Caco-2 (cell line): Measurements from ENCODE around the gene LYZ. TPM values are rescaled to one million over a fixed set of nuclear protein-coding genes. Genes with fewer than 3 reads are reported as not detected.

ENCODE experiments used
- BruUV-seq: library from RNA; stranded (reverse); fragments of 400-500 nt; replicated peaks from 2 replicates; lab custom pipeline; 2021; lab: Mats Ljungman, UMichigan
- CTCF ChIA-PET: fragments of 300-600 bp; sonication (Branson Sonifier 250); formaldehyde crosslinking; loops from one replicate; lab custom pipeline; 2022; ENCODE audit warnings: antibody characterized with exemption; lab: Charles Lee
- POLR2A ChIA-PET: fragments of 300-600 bp; sonication (Branson Sonifier 250); formaldehyde crosslinking; loops from one replicate; lab custom pipeline; 2022; ENCODE audit warnings: antibody characterized with exemption; lab: Charles Lee
- DNase-seq, 2 experiments: peaks; one replicate each; pipeline versions ENCODE4 v3.0.0 to v3.0.0-alpha.2; 2020 to 2022
- H3K27me3 ChIP-seq: replicated peaks from 2 replicates; pipeline ENCODE4 v1.6.0; 2011; ENCODE audit warnings: low read length; ENCODE audit not compliant: control insufficient read depth, insufficient read depth
- H3K36me3 ChIP-seq: 2 replicates; pipeline ENCODE4 v1.5.1; 2011; ENCODE audit warnings: low read length; ENCODE audit not compliant: control insufficient read depth, insufficient read depth
- H3K4me1 ChIP-seq: fragments of 250-450 bp; sonication (Bioruptor Pico); 2 replicates; pipeline ENCODE4 v1.5.1; 2020; ENCODE audit warnings: mild to moderate bottlenecking
- H3K4me3 ChIP-seq: 2 replicates; pipeline ENCODE4 v1.5.1; 2011; ENCODE audit warnings: low read depth, mild to moderate bottlenecking, control low read depth, low read length
- H3K9me3 ChIP-seq: fragments of 250-450 bp; sonication (Bioruptor Pico); 2 replicates; pipeline ENCODE4 v1.5.1; 2020; ENCODE audit warnings: mild to moderate bottlenecking, moderate library complexity
- H3K27ac Mint-ChIP-seq: one replicate; pipeline ENCODE4 v1.8.0; 2022; ENCODE audit warnings: mixed read lengths; ENCODE audit not compliant: unreplicated experiment
- H3K27me3 Mint-ChIP-seq: one replicate; pipeline ENCODE4 v1.8.0; 2022; ENCODE audit warnings: mixed read lengths; ENCODE audit not compliant: insufficient read depth, unreplicated experiment
- H3K36me3 Mint-ChIP-seq: one replicate; pipeline ENCODE4 v1.8.0; 2022; ENCODE audit warnings: mild to moderate bottlenecking, mixed read lengths; ENCODE audit not compliant: insufficient read depth, unreplicated experiment
- H3K4me1 Mint-ChIP-seq: one replicate; pipeline ENCODE4 v1.8.0; 2022; ENCODE audit warnings: low read depth, mixed read lengths; ENCODE audit not compliant: unreplicated experiment
- H3K4me3 Mint-ChIP-seq: one replicate; pipeline ENCODE4 v1.8.0; 2022; ENCODE audit warnings: mild to moderate bottlenecking, moderate library complexity, mixed read lengths; ENCODE audit not compliant: unreplicated experiment
- H3K9me3 Mint-ChIP-seq: one replicate; pipeline ENCODE4 v1.8.0; 2022; ENCODE audit warnings: mixed read lengths; ENCODE audit not compliant: unreplicated experiment
- intact Hi-C: fragments of 100-400 bp; cut with micrococcal nuclease; formaldehyde crosslinking; loops from one replicate; pipeline ENCODE4 v1.10.0; 2022; ENCODE audit not compliant: unreplicated experiment
- total RNA-seq: library from RNA; stranded (reverse); gene quantifications from 2 replicates; pipeline ENCODE4 v1.2.3, GENCODE V29; 2022
- TF ChIP-seq, protein P1 (sequence below), 2 experiments: fragments of 200-600 bp in 1 of 2; IDR thresholded peaks; 1 replicate in 1 of 2; 2 replicates in 1 of 2; pipeline versions ENCODE4 v1.5.1 to v1.8.0; 2011 to 2022; ENCODE audit warnings: antibody characterized with exemption in 1 of 2, control low read depth in 1 of 2, inconsistent platforms in 1 of 2, low read depth in 1 of 2, low read length in 1 of 2, mild to moderate bottlenecking in 1 of 2, moderate library complexity in 1 of 2; ENCODE audit not compliant: insufficient read depth in 1 of 2, severe bottlenecking in 1 of 2, unreplicated experiment in 1 of 2

LYZ gene
- total RNA-seq, 1 experiment from 2014 or later = 16.9 TPM

DNA sequence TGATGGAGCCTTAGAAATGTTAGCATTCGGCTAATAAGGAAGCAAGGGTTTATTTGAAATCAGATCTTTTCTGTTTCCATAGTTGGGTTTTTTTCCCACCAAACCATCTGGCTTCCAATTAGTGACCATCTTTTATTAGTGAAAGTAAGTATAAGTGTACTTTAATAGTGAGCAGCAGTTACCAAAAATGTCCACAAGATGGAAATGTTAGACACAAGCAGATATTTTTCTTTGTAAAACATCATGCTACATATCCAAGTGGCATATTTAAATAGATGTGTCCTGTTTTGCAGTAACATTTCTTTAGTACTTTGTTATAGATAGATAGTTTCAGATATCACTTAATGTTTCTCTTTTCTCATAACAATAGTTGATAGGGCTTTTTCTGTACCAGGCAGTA, 40.2 kb downstream of the LYZ start:
- Mint-ChIP-seq H3K4me3 (no peak overlapping the region), H3K27ac (no peak overlapping the region), H3K27me3 (no peaks in the 10 kb centered on the region), H3K36me3 (peaks cover 26% of the 10 kb centered on the region), H3K9me3 (no peaks in the 10 kb centered on the region), H3K4me1 (peaks cover 15% of the 10 kb centered on the region)
- Histone ChIP-seq H3K36me3 (no peaks in the 10 kb centered on the region; the same call in 1 of the 2 replicates), H3K27me3 (no peaks in the 10 kb centered on the region), H3K9me3 (no peaks in the 10 kb centered on the region), H3K4me3 (no peak overlapping the region), H3K4me1 (peaks cover 34% of the 10 kb centered on the region)
- ChIA-PET CTCF (interaction anchor here (0.6 to 1.7 kb wide), 3 partner anchors 30 to 182 kb away, joined by 3 to 5 read pairs (median 4); no protein-coding TSS in a partner anchor), POLR2A (no interaction called here)
- intact Hi-C loops = loop anchor here (1.0 to 10.0 kb wide), 5 partner anchors 17 to 234 kb away; no protein-coding TSS in a partner anchor
- TF ChIP-seq, protein P1, sequence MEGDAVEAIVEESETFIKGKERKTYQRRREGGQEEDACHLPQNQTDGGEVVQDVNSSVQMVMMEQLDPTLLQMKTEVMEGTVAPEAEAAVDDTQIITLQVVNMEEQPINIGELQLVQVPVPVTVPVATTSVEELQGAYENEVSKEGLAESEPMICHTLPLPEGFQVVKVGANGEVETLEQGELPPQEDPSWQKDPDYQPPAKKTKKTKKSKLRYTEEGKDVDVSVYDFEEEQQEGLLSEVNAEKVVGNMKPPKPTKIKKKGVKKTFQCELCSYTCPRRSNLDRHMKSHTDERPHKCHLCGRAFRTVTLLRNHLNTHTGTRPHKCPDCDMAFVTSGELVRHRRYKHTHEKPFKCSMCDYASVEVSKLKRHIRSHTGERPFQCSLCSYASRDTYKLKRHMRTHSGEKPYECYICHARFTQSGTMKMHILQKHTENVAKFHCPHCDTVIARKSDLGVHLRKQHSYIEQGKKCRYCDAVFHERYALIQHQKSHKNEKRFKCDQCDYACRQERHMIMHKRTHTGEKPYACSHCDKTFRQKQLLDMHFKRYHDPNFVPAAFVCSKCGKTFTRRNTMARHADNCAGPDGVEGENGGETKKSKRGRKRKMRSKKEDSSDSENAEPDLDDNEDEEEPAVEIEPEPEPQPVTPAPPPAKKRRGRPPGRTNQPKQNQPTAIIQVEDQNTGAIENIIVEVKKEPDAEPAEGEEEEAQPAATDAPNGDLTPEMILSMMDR (IDR thresholded peaks at IDR 0.05; ENCODE audit: insufficient read depth in 1 of 2, low read depth in 1 of 2, low read length in 1 of 2, severe bottlenecking in 1 of 2, unreplicated experiment in 1 of 2) = peak; percentile 43 to 70
- BruUV-seq = no TSS peak
- peak in 1 of 2 experiments; percentile 50 for DNase-seq

- ChIA-PET POLR2A (no interaction called here), CTCF (no interaction called here)
- Mint-ChIP-seq H3K27me3 (no peaks in the 10 kb centered on the region), H3K4me3 (no peak overlapping the region), H3K36me3 (peaks cover 33% of the 10 kb centered on the region), H3K4me1 (peaks cover 9% of the 10 kb centered on the region), H3K9me3 (no peaks in the 10 kb centered on the region), H3K27ac (no peak overlapping the region)
- TF ChIP-seq, protein P1 (IDR thresholded peaks at IDR 0.05; ENCODE audit: insufficient read depth in 1 of 2, low read depth in 1 of 2, low read length in 1 of 2, severe bottlenecking in 1 of 2, unreplicated experiment in 1 of 2) = no peak
- Histone ChIP-seq H3K9me3 (no peaks in the 10 kb centered on the region), H3K27me3 (no peaks in the 10 kb centered on the region), H3K4me1 (peaks cover 21% of the 10 kb centered on the region), H3K36me3 (no peaks in the 10 kb centered on the region; the same call in 1 of the 2 replicates), H3K4me3 (no peak overlapping the region)
- intact Hi-C loops = loop anchor here (2.0 to 10.0 kb wide), 2 partner anchors 99 to 235 kb away; no protein-coding TSS in a partner anchor
- no peak for DNase-seq
- BruUV-seq = no TSS peak
Measured at GRCh38 chr12:69389831-69390230, 41.6 kb downstream of the LYZ start.

DNA sequence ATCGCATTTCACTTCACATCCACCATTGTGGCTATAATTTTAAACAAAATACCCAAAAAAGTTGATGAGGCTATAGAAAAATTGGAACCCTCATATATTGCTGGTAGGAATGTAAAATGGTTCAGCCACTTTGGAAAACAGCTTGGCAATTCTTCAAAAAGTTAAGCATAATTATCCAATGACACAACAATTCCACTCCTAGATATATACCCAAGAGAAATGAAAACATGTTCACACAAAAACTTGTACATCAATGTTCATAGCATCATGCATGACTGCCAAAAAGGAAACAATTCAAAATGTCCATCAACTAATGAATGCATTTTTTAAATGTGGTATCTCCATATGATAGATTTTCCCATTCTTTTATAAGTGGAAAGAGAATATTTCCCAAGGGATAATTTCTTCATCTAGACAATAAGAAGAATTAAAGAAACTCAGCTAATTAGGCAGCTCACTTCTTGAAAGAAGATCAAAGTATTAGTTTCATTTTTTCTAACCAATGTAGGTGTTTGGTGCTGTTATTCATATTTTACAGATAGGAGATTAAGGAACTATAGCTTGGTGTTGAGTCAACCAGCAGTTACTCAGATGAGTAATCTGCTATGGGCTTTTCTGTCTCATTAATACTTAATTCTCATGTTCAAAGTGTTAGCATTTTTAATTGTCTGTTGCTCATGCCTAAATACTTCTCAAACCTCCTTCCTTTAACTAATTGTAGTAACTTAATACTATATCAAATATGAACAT, 44.2 kb downstream of the LYZ start:
- DNase-seq = no peak
- Mint-ChIP-seq H3K27me3 (no peaks in the 10 kb centered on the region), H3K27ac (no peak overlapping the region), H3K9me3 (peaks cover 19% of the 10 kb centered on the region), H3K36me3 (peaks cover 38% of the 10 kb centered on the region), H3K4me1 (no peaks in the 10 kb centered on the region), H3K4me3 (no peak overlapping the region)
- BruUV-seq = no TSS peak
- H3K4me3 ChIP-seq = no peak overlapping the region
- no peaks in the 10 kb centered on the region; the same call in 1 of the 2 replicates for H3K36me3 ChIP-seq
- no peaks in the 10 kb centered on the region for H3K27me3 ChIP-seq
- POLR2A ChIA-PET = no interaction called here
- peaks cover 8% of the 10 kb centered on the region for H3K4me1 ChIP-seq
- CTCF ChIA-PET = interaction anchor here (1.2 kb wide), 1 partner anchor 179 kb away, joined by 4 read pairs; no protein-coding TSS in a partner anchor
- TF ChIP-seq, protein P1 (IDR thresholded peaks at IDR 0.05; ENCODE audit: insufficient read depth in 1 of 2, low read depth in 1 of 2, low read length in 1 of 2, severe bottlenecking in 1 of 2, unreplicated experiment in 1 of 2) = no peak
- intact Hi-C loops = no loop called here
- H3K9me3 ChIP-seq = peaks cover 11% of the 10 kb centered on the region
